ENCODE results near the gene CORO7. TPM values are rescaled to one million over a fixed set of nuclear protein-coding genes. Genes with fewer than 3 reads are reported as not detected.
"Not testable (repeated sequence)": the region's sequence is repeated elsewhere in the genome, so short reads cannot be mapped to it uniquely, and the experiment has no call there.

CORO7 gene
- total RNA-seq, 1 donor from 2014 or later, result 9.6 TPM

DNA sequence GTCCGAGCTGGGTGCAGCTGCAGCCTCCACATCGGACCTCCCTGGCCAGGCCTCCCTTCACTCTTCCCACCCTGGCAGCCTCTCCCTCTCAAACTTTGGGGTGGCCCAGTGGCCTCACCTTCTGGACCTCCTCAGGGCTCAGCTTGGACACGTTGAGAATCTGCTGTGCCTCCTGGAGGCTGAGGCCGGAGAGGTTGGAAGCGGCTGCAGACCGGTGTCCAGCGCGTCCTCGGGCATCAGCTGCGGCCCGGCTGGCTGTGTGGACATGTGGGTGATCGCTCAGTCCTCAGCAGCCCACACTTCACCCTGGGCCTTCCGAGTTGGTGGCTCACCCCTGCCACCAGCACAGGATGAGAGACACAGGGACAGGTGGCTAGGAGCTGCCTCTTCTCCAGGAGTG lies 75.1 kb downstream of the CORO7 start:
- DNase-seq (ENCODE audit: low spot score), result no peak
- no peak for ATAC-seq

DNA sequence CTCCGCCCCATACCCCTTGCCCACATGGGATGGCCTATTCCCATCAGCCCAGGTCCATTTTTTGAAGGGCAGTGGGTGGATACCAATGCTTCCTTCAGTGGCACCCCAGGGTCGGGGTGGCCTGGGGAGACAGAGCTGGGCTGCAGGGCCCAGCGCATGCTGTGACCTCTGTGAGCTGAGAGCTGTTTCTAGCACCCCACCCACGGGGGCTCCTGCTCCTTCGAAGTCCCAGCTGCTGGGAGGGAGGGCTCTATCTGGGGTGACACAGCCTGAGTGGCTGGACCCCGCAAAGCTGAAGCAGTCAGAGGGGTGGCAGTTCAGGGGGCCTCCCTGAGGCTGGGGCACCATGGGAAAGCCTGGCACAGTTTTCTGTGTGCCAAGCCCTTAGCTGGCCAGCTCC lies 76.0 kb downstream of the CORO7 start:
- DNase-seq (ENCODE audit: low spot score), result no peak
- ATAC-seq, result no peak

DNA sequence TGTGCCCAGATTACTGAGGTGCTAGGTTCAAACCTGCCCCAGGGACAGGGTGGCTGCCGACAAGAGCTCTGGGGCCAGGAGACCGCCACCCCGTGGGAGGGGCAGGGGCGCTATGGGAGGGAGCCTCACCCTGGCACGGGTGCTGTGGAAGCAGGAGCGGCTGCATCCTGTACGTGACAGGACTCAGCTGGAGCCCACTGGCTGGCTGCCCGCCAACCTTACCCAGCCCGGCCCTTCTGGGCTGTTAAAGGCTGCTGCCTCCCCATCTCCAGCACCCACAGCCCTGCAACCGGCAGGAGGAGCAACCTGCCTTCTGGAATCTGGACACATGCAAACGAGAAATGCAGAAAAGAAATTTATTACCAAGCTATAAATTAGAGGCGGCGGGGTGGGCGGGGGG lies 76.5 kb downstream of the CORO7 start:
- ATAC-seq, result no peak

DNA sequence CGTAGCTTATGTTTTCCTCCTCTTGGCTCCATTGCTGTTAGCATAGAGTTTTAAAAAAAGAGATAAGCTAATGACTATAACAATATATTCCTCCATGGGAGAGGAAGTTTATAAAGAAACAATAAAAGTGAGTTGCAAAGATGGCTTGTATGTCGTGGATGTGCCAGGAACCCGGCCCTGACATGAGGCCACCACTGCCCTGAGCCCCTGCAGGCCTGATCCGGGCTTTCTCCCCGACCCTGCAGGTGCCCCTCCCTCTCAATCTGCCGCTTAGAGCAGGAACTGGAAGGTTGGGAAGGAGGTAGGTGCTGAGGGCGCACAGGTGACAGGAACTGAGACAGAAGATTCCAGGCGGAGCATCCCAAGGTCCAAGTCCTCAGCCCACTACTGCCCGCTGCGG lies 76.9 kb downstream of the CORO7 start:
- no peak for DNase-seq (ENCODE audit: low spot score)
- no peak for ATAC-seq

More for the DNA sequence above, 76.5 kb downstream of the CORO7 start:
- DNase-seq (ENCODE audit: low spot score), result no peak

DNA sequence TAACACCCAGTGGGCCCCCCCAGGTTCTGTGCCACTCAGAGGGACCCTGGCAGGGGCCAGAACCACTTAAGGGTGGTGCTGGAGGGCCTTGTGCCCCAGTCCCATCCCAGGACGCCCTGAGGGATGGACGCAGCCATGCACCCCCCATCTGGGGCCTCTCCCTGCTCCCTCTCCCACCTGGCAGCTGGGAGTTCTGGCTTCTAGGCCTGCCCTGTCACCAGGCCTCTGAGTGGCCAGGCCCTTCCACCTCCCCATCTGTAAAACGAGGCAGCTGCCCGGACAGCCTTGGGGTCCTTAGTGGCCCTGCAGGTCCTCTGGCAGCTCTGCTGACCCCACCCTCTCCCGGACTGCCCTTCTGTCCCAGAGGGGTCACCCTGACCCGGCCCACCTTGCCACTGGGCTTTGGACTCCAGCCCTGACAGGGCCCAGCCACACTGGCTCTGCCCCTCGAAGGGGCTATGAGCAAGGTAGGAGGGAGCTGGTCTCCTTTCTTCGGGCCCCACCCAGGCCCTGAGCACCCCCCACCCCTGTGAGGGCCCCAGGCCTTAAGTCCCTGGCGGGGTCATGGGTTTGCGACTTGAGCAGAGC lies 77.6 kb downstream of the CORO7 start:
- DNase-seq (ENCODE audit: low spot score) (no peak), ATAC-seq (no peak)

DNA sequence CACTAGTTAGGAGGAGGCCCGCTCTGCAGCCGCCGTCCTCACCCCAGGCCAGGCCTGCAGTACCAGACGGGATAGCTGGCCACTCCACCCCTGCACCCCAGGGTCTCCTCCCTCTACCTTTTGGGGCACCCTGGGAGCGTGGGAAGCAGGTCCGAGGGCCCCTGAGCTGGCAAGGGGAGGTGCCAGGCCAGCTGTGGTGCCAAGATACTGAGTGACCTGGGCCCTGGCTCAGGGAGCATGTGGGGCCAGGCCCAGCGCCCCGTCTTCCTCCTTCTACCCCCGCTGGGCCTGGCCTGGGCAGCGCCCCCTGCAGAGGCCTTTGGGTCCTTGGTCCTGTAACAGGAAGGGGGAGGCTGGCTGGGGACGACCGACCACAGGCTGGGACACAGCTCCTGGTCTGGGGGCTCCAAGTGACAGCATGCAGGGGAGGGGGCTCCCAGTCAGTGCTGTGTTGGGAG lies 78.2 kb downstream of the CORO7 start:
- DNase-seq (ENCODE audit: low spot score) (no peak), ATAC-seq (no peak)

DNA sequence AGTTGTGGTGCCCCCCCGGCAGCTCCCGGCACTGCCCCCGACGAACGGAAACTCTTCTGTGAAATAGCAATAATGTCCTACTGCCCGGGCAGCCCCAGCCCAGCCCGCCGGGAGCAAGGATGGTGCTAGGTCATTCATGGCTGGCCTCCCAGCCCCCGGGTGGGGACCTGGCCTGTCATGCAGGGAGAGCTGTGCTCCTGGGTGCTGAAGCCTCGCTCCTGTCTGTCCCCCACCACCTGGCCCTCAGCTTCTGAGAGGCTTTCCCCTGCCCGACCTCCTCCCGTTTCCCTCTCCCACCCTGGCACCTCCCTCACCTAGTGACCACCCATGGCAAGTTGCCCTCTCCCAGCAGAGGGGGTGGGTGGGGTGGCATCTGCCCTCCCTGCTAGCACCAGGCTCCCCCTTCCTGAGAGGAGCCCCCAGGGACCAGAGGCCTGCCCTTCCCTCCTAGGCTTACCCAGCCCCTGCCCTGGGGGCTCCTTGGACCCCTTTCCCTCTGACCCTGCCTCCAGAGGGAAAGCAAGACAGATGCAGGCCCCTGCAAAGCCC lies 78.8 kb downstream of the CORO7 start:
- DNase-seq (ENCODE audit: low spot score), result no peak
- no peak for ATAC-seq

DNA sequence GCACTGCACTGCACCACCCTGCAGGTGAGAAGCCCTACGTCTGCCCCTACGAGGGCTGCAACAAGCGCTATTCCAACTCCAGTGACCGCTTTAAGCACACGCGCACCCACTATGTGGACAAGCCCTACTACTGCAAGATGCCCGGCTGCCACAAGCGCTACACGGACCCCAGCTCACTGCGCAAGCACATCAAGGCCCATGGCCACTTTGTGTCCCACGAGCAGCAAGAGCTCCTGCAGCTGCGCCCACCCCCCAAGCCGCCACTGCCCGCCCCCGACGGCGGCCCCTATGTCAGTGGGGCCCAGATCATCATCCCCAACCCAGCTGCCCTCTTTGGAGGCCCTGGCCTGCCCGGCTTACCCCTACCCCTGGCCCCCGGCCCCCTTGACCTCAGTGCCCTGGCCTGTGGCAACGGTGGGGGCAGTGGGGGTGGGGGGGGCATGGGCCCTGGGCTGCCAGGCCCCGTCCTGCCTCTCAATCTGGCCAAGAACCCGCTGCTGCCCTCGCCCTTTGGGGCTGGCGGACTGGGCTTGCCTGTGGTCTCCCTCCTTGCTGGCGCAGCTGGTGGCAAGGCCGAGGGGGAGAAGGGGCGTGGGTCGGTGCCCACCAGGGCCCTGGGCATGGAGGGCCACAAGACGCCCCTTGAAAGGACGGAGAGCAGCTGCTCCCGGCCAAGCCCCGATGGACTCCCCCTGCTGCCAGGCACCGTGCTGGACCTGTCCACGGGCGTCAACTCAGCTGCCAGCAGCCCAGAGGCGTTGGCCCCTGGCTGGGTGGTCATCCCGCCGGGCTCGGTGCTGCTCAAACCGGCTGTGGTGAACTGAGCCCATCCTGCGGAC lies 79.5 kb downstream of the CORO7 start:
- no peak for DNase-seq (ENCODE audit: low spot score)
- ATAC-seq, result peak; percentile 4

DNA sequence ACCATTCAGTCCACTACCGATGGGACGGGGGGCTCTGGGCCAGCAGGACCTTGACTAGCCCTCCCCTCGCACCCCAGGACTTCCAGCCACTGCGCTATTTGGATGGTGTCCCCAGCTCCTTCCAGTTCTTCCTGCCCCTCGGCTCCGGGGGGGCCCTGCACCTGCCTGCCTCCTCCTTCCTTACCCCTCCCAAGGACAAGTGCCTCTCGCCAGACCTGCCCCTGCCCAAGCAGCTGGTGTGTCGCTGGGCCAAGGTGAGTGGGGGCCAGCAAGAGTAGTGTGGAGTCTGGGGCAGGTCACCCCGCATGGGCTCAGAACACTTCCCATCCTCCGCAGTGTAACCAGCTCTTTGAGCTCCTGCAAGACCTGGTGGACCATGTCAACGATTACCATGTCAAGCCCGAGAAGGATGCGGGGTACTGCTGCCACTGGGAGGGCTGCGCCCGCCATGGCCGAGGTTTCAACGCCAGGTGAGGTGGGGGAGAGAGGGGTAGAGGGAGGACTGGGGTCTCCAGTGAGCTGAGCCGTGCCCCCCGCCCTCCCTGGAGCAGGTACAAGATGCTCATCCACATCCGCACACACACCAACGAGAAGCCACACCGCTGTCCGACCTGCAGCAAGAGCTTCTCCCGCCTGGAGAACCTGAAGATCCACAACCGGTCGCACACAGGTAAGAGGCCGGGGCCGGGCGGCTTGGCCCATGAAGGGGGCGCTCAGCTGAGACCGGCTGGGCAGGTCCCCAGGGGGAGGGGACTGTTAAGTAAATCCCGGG lies 81.5 kb downstream of the CORO7 start:
- no peak for ATAC-seq
- DNase-seq (ENCODE audit: low spot score), result no peak

DNA sequence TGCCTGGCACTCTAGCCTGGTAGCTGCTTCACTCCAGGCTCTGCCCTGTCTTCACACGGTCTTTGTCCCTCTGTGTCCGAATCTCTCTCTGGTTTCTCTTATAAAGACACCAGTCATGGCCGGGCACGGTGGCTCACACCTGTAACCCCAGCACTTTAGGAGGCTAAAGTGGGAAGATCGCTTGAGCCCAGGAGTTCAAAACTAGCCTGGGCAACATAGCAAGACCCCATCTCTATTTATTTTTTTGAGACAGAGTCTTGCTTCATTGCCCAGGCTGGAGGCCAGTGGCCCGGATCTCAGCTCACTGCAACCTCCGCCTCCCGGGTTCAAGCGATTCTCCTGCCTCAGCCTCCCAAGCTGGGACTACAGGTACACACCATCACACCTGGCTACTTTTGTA lies 82.7 kb downstream of the CORO7 start:
- peak; percentile 3 for ATAC-seq
- DNase-seq (ENCODE audit: low spot score), result not testable (repeated sequence)

DNA sequence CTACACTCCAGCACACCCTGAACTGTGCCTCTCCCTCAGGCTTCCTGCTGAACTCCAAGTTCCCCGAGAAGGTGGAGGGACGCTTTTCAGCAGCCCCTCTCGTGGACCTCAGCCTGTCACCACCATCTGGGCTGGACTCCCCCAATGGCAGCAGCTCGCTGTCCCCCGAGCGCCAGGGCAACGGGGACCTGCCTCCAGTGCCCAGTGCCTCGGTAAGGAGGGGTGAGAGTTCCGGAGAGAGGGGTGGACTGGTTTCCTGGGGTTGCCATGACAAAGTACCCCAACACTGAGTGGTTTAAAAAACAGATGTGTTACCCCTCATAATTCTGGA lies 83.1 kb downstream of the CORO7 start:
- no peak for ATAC-seq
- no peak for DNase-seq (ENCODE audit: low spot score)

DNA sequence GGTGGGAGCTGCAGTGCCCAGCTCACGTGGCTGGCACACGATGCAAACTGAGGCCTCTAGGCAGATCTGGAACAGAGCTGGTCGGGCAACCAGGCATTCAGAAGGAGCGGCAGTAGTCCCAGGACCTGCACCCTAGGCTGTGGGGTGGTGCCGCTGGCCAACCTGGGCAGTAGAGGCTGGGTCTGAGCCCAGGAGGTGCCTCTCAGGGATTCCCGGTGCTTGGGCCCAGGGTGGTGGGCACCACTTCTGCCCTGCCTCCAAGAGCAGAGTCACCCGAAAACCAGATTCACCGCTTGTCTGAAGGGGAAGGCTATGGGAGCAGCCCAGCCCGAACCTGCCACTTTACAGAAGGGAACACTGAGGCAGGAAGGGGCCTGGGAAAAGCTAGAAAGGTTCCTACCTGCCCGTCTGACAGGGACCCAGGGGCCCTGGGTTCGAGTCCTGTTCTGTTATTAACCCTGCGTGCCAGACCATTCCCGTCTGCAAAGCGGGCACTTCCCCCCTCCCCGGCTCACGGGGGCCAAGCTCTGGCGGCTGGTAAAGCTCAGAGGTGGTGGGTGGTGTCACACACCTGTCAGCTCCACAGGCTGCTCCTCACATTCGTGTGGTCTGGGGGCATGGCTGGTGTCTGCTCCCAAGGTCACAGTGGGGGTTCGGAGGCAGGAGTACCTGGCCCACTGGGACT lies 83.6 kb downstream of the CORO7 start:
- ATAC-seq, result no peak
- DNase-seq (ENCODE audit: low spot score), result no peak

DNA sequence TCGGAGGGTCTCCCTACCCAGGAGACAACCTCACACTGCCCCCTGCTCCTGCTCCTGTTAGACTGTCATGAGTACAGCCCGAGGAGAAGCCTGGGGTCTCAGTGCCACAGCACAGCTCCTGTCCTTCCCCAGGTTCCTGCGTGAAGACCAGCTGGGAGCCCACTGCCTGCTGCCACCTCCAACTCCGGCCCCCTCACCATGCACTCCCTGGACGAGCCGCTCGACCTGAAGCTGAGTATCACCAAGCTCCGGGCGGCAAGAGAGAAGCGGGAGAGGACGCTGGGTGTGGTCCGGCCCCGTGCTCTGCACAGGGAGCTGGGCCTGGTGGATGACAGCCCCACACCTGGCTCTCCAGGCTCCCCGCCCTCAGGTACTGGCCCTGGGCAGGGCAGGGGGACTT lies 84.3 kb downstream of the CORO7 start:
- ATAC-seq, result no peak
- no peak for DNase-seq (ENCODE audit: low spot score)

DNA sequence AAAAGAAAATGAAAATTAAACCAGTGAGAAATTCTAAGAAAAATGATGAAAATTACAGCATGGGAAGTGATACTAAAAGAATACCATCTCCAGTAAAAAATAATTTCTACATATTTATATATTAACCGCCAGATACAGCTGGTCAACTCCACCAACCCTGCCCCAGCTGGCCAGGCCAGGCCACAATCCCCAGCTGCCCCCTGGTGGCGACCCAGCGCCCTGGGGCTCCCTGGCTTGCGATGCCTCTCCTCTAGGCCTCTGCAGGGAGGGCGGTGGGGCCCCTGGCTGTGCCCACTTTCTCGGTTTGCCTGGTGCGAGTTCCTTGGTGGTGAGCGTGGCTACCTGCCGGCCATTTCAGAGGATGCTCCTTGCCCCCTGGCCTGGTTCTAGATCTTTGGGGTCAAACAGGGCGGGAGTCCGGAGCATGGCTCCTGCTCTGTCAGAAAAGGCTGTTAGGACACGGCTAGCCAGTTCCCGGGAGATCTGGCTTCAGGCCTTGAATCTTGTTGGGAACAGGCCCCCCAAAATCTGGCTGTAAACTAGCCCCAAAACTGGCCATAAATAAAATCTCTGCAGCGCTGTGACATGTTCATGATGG lies 86.0 kb downstream of the CORO7 start:
- peak; percentile 81 for DNase-seq (ENCODE audit: low spot score)

DNA sequence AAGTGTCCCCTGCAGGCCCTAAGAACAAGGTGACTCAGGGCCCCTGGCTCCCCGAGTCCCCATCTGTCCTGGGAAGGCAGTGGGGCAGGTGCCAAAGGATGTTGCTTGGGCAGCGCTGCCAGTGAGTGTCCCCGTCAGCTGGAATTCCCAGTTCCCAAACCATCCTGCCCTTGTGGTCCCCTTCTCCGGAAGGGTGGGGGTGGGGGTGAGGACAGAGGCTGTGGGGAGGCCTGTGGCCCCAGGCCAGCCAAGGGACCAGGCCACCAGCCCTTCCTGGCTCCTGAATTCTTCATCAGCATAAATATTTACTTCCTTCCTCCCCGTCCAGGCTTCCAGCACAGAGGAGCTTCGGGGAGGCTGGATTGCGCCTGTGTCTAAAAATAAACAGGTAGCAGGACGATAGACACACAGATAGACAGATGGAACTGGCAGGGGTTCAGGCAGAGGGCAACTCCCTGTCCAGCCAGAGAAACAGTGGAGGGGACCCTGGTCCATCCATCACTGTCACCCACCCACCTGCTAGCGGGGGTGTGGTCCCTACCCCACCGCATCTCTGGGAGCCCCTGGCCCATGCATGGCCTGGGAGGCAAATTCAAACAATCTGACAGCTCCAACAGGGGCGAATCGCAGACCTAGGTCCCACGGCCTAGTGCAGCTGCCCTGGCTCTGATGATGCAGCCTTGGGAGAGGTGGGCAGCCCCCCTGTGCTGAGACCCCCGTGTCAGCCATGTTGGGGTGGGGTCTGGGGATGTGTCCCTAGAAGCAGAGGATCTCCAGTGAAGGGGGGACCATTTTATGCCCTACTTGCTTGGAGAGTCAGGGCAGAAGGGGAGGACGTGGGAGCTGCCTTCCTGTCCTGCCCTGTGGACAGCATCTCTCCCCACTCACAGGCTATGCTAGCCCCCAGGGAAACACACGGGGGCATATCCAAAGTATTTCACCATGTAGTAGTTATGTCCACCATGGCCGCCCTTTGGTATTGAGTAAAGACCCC lies 87.3 kb downstream of the CORO7 start:
- no peak for DNase-seq (ENCODE audit: low spot score)

More for the DNA sequence above, 86.0 kb downstream of the CORO7 start:
- ATAC-seq, result peak; percentile 82

DNA sequence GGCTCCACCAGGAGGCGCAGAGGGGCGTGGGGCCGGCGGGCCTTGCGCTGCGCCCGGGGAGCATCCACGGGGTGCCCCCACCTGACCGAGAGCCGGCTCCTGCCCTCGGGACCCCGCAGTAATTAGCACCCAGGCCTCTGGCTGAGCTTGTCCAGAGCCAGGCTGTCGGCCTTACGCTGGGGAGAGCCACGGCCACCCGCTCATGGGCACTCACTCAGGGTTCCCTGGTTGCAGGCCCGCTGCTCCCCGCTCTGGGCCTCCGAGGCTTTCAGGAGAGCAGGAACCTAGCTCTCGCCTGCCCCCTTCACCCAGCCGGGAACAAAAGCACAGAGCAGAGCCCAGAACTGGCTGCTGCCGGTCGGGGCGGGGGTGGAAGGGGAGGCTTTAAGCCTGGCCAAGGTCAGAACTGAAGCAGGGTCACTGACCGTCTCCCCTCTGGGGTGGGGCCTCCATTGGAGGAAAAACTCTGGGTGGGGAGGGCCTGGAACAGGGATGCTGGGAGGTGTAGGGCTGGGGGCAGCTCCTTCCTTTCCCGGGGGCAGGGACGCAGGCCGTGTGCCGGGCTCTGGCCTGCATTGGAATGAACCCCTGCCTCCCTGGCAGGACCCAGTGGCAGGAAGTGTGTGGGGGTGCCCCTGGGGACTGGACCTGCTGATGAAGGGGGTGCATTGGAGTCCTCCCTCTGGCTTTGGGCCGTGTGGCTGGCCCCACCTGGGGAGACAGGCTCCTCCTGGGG lies 88.2 kb downstream of the CORO7 start:
- peak; percentile 77 for ATAC-seq
- peak; percentile 72 for DNase-seq (ENCODE audit: low spot score)

More for the DNA sequence above, 87.3 kb downstream of the CORO7 start:
- ATAC-seq, result peak; percentile 6

DNA sequence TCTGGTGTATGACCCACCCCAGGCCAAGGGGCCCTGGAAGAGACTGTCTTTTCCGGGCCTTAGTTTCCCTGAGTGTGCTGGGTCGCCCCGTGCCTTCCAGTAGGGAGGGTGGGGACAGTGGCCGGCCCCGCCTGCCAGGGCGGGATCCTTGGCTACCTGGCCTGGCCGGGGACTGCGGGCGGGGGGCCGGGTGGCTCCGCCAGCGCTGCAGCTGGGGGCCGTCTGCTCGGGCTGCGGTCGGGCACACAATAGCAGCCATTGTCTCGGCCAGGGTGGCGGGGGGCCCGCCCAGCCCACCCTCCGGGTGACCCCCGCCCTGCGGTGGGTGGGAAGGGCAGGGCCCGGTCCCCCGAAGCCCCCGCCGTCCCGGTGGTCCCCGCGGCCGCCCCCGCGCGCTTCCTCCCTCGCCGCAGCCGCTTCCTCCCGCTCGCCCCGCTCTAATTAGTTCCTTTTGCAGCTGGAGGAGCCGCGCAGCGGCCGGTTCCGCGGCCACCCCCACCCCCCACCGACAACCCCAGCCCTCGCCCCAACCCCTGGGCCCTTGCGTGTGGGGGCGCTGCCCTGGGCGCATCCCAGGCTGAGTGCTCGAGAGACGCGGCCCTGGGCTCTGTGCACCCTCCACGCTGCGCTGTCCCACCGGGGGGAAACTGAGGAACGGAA lies 88.9 kb downstream of the CORO7 start:
- ATAC-seq (no peak), DNase-seq (ENCODE audit: low spot score) (no peak)

DNA sequence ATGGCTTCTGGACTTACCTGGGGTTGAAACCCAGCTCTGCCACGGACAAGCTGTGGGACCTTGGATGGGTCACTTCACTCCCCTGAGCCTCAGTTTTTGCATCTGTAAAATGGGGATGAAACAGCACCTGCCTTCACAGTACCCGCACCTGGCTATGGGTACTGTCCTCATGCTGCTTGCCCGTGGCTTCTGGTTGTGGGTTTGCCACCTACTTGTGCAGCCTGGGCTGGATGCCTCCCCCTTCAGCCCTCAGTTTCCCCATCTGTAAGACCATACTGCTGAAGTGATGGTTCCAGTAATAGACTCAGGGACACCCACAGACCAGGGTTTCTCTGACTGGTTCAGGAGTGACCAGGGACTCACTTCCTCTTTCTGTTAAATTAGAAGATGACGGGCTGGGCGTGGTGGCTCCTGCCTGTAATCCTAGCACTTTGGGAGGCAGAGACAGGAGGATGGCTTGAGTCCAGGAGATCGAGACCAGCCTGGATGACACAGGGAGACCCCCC lies 91.1 kb downstream of the CORO7 start:
- no peak for DNase-seq (ENCODE audit: low spot score)
- no peak for ATAC-seq
